ENCODE results near the gene COX7A1.

The COX7A1 gene

DNA sequence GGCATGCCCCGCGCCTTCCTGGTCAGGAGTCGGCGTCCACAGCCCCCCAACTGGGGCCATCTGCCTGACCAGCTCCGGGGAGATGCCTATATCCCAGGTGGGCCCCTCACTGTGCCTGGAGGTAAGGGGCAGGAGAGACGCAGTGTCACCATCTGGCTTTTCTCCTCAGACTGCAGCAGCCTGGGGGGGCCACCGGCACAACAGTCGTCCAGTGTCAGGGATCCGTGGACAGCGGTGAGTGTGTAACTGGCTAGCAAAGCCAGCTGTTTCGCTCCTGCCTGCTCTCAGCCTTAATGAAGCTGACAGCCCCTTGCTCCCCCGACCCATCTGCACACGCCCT lies 41.1 kb downstream of the COX7A1 start:
- no peak for DNase-seq

DNA sequence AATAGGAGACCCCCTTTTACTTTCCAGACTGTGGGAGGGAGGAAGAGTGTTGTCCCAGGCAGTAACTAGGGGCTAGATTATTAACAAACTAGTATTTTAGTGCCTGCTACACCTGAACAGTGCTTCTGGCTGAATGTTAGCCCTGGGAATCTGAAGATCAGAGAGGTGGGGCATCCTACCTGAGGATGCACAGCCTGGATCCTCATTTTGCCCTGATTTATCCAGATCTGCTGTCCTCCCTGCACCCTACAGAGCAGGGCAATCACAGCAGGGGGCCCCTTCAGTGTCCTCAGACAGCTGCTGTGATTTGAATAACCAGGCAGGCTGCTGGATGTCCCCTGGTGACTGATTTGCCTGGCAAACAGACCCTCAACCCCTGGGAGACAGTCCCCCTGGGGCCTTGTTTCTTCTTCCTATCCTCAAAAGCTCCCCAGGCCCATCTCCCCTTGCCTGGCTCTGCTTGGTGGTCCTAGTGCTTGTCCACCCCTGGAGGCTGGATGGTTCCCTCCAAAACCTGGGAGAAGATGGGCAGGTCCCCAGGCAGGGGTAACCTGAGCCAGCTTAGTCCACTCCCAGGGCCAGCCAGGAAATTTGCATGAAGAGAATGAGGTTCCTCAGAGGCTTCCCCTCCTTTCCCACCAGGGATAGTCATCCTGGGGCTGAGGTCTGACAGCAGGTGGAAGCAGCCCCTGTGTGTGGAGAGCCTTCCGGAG lies 41.6 kb downstream of the COX7A1 start, which contains the start of gene OVOL3:
Gene OVOL3 (plus strand): TSS at position 657 of the 713 bp plus-strand sequence. CDS start 60 bp downstream, outside the sequence.
- no peak for DNase-seq

DNA sequence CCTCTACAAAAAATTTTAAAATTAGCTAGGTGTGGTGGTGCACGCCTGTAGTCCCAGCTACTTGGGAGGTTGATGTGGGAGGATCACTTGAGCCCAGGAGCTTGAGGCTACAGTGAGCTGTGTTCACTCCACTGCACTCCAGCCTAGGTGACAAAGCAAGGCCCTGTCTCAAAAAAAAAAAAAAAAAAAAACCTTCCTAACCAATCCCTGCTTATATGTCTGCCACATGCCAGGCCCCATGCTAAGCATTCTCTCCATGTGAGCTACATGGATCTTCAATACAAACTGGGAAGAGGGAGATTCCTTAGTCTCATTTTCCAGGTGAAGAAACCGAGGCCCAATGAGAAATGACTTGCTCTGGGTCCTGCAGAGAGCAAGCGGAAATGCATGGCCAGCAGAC lies 43.6 kb downstream of the COX7A1 start:
- no peak for DNase-seq

DNA sequence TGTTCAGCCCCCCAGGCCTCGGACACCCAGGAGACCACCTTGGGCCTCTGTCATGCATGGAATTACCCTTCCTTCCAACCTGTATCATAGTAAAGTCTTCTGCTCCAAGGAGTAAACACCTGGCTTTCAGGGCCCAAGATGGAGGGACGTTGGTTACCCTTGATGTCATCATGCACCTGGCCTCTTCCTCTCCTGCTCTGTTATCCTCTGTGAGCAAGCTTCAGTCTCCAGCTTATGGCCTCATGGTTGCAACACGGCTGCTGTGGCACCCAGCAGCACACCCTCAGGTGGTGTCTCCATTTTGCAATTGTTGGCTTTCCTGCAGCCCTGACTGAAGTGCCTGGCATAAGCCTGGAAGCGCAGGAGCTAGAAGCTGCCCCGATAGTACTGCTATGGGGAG lies 45.3 kb downstream of the COX7A1 start:
- no peak for DNase-seq

DNA sequence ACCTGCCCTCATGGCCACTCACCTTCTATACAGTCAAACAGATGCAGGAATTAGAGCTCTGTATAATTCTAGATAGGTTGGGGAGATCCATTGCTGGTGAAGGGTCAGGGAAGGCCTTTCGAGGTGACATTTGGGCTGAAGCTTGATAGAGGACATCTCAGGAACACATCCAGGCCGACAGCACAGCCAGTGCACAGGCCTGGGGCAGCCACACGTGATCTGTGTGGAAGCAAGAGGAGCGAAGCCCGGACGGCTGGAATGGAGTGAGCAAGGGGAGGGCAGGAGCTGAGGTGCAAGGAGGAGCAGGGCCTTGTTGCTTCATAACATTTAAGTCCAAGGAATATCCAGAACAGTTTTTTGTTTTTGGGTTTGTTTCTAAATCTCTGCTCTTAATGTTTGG lies 45.8 kb downstream of the COX7A1 start:
- DNase-seq: no peak

DNA sequence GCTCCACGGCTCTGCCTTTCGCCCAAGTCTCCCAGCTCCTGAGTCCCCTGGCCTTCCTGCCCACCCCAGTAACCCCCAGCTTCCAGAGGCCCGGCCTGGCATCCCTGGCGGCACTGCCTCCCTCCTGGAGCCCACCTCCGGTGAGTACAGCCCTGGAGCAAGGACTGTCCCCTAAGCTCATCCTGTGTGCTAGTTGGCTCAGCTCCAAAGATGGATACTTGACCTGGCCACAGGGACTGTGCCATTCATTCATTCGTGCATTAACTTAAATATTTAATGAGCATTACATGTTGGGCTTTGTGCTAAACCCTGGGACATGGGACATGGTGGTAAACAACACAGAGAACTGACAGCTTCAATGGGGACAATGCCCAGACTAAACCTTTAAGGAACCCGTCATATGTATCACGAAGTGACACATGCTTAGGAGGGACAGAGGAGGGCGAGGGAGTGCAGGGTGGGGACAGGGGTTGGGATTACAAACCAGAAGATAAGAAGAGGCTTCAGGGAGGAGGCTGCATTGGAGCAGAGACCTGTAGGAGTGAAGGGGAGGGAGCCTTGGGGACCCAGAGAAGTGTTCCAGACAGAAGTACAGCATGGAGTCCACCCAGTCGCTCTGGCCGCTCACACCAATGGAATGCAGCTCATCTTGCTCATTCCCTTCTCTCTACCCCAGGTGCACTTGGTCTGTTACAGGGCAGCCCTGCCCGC lies 48.2 kb downstream of the COX7A1 start:
- no peak for DNase-seq

DNA sequence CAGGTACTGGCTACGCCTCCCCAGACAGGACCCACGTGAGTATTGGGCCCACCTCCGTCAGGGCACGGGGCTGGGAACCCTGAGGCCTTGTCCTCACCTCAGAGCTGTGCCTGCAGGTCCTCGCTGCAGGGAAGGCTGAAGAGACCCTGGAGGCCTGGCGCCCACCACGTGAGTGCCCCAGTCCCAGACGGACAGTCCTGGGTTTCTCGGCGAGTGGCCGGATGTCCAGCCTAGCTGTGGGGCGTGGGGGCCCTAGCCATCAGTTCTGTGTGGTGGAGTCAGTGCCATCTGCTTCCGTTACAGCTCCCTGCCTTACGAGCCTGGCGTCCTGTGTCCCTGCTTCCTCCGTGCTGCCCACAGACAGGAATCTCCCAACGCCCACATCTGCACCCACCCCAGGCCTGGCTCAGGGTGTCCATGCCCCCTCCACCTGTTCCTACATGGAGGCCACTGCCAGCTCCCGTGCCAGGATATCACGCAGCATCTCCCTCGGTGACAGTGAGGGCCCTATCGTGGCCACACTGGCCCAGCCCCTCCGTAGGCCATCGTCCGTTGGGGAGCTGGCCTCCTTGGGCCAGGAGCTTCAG lies 49.1 kb downstream of the COX7A1 start:
- no peak for DNase-seq

DNA sequence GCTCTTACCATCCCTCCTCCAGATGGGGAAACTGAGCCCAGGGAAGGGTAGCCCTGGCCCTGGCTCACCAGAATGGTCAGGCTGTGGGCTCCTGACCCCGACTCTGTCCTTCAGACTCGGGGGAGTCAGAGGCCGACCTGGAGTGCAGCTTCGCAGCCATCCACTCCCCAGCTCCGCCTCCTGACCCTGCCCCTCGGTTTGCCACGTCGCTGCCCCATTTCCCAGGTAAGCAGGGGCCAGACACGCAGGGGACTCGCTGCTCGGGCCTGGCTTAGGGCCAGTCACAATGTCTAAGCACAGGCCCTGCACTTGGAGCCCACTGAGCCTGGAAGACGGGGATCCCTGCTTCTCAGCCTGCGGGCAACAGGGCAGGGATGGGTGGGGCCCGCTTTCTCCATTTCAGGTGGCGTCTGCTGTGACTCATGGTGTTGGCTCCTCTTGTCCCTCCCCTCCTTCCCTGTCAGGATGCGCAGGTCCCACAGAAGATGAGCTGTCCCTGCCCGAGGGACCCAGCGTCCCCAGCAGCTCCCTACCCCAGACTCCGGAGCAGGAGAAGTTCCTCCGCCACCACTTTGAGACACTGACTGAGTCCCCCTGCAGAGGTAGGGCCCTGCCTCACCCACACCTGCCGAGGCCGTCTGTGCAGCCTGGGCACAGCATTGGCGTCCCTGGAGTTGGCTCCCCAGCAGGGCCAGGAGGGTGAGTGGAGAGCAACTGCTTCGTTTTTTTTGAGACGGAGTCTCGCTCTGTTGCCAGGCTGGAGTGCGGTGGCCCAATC lies 50.5 kb downstream of the COX7A1 start:
- no peak for DNase-seq

Data from NCI-H748 treated with DMSO at 0.1 percent for 48 hours (cell line).